ENCODE measurements around the gene TUBAL3. TPM values are rescaled to one million over a fixed set of nuclear protein-coding genes. Genes with fewer than 3 reads are reported as not detected.
"Not testable (repeated sequence)": the region's sequence is repeated elsewhere in the genome, so short reads cannot be mapped to it uniquely, and the experiment has no call there.

The TUBAL3 gene
- total and polyA plus RNA-seq, 9 donors: 0.15 to 0.34 (median 0.15) TPM; not detected in 6

DNA sequence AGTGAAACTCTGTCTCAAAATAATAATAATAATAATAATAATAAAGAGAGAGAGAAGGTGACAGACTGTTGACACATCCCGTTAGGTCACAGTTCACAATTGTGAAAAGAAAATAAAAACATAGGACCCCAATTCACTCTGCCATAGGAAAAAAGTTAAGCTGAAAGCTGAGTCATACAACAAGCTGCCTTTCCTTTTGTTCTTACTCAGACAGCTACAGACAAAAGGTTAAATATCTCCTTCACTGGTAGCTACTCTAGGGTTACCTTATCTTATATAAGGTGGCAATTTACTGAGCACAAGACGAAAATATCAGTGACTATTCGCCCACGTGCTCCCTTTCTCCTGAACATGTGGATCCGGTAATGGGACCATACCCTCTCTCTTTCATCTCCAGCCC is 17.5 kb downstream of the TUBAL3 start:
- Histone ChIP-seq H3K4me1 (ENCODE audit: insufficient read depth) (no peaks in the 10 kb centered on the region), H3K9me3 (no peaks in the 10 kb centered on the region), H3K27ac (no peak overlapping the region), H3K4me3 (no peak overlapping the region), H3K27me3 (no peaks in the 10 kb centered on the region), H3K36me3 (no peaks in the 10 kb centered on the region)
- WGBS, 3 donors: 77 to 83% (median 79%) methylated on average over 5 of the region's 5 CpGs
- TF ChIP-seq POLR2A (IDR thresholded peaks at IDR 0.05) (no peak), EP300 (IDR thresholded peaks at IDR 0.05) (no peak)
- TF ChIP-seq, protein P1, sequence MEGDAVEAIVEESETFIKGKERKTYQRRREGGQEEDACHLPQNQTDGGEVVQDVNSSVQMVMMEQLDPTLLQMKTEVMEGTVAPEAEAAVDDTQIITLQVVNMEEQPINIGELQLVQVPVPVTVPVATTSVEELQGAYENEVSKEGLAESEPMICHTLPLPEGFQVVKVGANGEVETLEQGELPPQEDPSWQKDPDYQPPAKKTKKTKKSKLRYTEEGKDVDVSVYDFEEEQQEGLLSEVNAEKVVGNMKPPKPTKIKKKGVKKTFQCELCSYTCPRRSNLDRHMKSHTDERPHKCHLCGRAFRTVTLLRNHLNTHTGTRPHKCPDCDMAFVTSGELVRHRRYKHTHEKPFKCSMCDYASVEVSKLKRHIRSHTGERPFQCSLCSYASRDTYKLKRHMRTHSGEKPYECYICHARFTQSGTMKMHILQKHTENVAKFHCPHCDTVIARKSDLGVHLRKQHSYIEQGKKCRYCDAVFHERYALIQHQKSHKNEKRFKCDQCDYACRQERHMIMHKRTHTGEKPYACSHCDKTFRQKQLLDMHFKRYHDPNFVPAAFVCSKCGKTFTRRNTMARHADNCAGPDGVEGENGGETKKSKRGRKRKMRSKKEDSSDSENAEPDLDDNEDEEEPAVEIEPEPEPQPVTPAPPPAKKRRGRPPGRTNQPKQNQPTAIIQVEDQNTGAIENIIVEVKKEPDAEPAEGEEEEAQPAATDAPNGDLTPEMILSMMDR (IDR thresholded peaks at IDR 0.05): no peak
- intact Hi-C loops (cut with DNase I): no loop called here
- no peak for DNase-seq

DNA sequence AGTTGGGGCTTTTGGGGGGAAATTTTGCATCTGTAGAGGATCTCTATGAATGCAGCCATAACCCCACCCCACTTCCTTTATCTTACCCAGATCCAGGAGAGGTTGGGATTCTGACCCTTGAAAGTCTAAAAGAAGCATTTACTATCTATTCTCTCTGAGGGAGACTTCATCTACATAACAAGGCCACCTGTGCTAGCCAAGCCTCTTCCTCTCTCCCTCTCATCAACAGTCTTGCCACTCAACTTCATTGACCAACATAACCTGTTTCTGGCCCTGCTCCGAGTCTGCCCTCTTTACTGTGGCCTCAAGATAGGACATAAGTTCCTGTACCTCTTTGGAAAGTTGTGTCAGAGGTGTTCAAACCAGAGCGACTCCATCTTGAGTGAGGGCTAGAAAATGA is 19.4 kb downstream of the TUBAL3 start:
- Histone ChIP-seq H3K4me3 (no peak overlapping the region), H3K9me3 (no peaks in the 10 kb centered on the region), H3K36me3 (no peaks in the 10 kb centered on the region), H3K27me3 (no peaks in the 10 kb centered on the region), H3K27ac (no peak overlapping the region), H3K4me1 (ENCODE audit: insufficient read depth) (no peaks in the 10 kb centered on the region)
- WGBS, 3 donors: 66 to 86% (median 81%) methylated on average over 2 of the region's 2 CpGs
- TF ChIP-seq POLR2A (IDR thresholded peaks at IDR 0.05) (no peak), EP300 (IDR thresholded peaks at IDR 0.05) (no peak)
- TF ChIP-seq, protein P1 (IDR thresholded peaks at IDR 0.05): no peak
- no peak for DNase-seq
- intact Hi-C loops (cut with DNase I): no loop called here

- no peaks in the 10 kb centered on the region for H3K9me3 ChIP-seq
- intact Hi-C loops (cut with DNase I): loop anchor here in 1 of 4 donors (5.0 kb wide), 1 partner anchor 529 kb away; no protein-coding TSS in a partner anchor
These were observed 23.4 kb downstream of the TUBAL3 start for GRCh38 chr10:5381187-5381586.

DNA sequence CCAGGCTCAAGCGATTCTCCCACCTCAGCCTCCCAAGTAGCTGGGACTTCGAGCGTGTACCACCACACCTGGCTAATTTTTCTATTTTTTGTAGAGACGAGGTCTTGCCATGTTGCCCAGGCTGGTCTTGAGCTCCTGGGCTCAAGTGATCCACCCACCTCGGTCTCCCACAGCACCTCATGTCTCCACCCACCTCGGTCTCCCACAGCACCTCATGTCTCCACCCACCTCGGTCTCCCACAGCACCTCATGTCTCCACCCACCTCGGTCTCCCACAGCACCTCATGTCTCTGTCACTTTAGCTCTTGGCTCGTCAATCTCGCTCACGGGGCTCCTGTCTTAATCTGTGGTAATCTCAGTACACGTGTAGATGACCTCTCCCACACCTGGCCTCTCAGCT is 24.2 kb downstream of the TUBAL3 start:
- H3K36me3 ChIP-seq; H3K27ac ChIP-seq; H3K4me3 ChIP-seq; H3K9me3 ChIP-seq; H3K4me1 ChIP-seq (ENCODE audit: insufficient read depth); DNase-seq; H3K27me3 ChIP-seq: not testable (repeated sequence)
- intact Hi-C loops (cut with DNase I): loop anchor here in 1 of 4 donors (5.0 kb wide), 1 partner anchor 528 kb away; no protein-coding TSS in a partner anchor
- 87 to 90% (median 88%) methylated on average over 12 of the region's 12 CpGs for WGBS, 3 donors

More at GRCh38 chr10:5381187-5381586, 23.4 kb downstream of the TUBAL3 start:
- no peak overlapping the region for H3K4me3 ChIP-seq
- no peak for DNase-seq
- no peaks in the 10 kb centered on the region for H3K4me1 ChIP-seq (ENCODE audit: insufficient read depth)
- H3K27ac ChIP-seq: no peak overlapping the region
- TF ChIP-seq POLR2A (IDR thresholded peaks at IDR 0.05): no peak
- TF ChIP-seq EP300 (IDR thresholded peaks at IDR 0.05): no peak
- TF ChIP-seq, protein P1 (IDR thresholded peaks at IDR 0.05): no peak
- H3K36me3 ChIP-seq: no peaks in the 10 kb centered on the region
- no peaks in the 10 kb centered on the region for H3K27me3 ChIP-seq
- 84 to 93% (median 89%) methylated on average over 2 of the region's 2 CpGs for WGBS, 3 donors

DNA sequence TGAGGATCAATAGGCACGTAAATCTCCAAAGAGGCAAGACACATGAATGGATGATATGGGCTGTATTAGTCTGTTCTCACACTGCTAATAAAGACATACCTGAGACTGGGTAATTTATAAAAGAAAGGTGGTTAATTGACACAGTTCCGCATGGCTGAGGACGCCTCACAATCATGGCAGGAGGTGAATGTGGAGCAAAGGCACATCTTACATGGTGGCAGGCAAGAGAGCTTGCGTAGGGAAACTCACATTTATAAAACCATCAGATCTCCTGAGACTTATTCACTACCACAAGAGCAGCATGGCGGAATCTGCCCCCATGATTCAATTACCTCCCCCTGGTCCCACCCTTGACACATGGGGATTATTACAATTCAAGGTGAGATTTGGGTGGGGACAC is 25.4 kb downstream of the TUBAL3 start:
- H3K9me3 ChIP-seq; H3K4me1 ChIP-seq (ENCODE audit: insufficient read depth); H3K27ac ChIP-seq; H3K27me3 ChIP-seq; intact Hi-C loops (cut with DNase I); H3K36me3 ChIP-seq; DNase-seq; H3K4me3 ChIP-seq: not testable (repeated sequence)
- WGBS, 3 donors: 92 to 94% (median 93%) methylated on average over 5 of the region's 5 CpGs

Measured in ovary (tissue), 9 donors.